Measurements from ENCODE around the gene KRTAP10-12. TPM values are rescaled to one million over a fixed set of nuclear protein-coding genes. Genes with fewer than 3 reads are reported as not detected.
"Not testable (repeated sequence)": the region's sequence is repeated elsewhere in the genome, so short reads cannot be mapped to it uniquely, and the experiment has no call there.

The KRTAP10-12 gene
- polyA plus RNA-seq, 3 donors: not detected

GRCh38 chr21:44667612-44668011 lies 29.4 kb upstream of the KRTAP10-12 start:
- DNase-seq: no peak

DNA sequence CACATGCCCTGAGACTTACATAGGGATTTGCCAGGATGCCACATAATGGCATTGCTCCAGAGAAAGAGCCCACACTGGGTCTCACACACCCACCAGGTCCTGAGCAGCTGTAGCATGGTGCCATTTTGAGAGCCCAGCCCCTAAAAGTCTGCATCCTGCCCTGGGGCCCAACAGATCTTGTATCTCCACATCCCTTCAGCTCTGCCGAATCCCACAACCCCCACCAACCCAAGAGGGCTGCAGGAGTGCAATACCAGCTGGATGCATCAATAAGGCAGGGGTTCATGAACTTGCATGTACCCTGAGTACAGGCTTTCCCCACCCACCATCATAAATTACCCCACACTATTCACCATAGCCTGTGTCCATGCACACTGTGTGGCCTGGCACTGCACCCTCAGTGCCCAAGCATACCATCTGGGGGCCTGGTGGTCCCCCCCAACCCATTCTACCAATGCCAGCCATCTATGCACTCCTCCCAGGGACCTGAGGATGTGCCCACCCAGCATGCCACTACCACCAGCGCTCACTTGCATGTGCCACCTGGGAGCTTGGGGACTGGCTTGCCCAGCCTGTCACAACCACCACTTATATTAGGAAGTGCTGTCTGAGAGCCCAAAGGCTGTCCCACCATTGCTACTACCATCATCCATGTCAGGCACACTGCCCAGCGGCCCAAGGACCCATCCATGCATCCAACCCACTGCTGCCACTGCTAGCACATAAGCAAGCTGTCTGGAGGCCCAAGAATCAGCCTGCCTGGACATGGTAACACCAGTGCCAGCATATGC lies 26.1 kb upstream of the KRTAP10-12 start:
- DNase-seq: no peak

DNA sequence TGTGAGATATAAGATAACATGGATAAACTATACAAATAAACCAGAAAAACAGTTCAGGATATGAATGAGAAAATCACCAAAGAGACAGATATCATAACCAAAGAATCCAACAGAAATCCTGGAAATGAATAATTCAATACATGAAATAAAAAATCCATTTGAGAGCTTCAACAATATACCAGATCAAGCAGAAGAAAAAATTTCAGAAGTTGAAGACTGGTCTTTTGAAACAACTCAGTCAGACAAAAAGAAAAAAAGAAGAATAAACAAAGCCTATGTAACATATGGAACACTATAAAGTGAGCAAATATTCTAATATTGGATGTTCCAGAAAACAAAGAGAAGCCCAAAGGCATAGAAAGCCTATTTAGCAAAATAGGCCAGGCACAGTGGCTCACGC lies 25.1 kb upstream of the KRTAP10-12 start:
- DNase-seq: no peak

- no peak for DNase-seq
Measured at GRCh38 chr21:44677881-44678280, 19.1 kb upstream of the KRTAP10-12 start.

DNA sequence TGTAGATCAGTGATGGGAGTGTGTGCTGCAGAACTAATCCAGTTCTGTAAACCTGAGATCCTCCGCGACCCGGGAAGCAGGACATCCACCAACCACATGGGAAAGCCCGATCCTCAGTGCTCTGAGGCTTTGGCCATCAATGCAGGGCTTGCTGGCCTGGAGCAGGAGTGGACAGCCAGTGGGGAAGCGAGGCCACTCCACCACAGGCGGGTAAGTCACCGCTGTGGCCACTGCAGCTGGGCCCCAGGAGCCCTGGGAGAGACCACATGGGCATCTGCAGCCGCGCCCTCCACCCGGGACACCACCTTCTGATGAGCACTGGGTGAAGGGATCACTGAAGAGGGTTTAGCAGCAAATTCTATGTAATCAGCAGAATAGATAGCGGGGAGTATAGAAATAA lies 15.8 kb upstream of the KRTAP10-12 start:
- DNase-seq: no peak

DNA sequence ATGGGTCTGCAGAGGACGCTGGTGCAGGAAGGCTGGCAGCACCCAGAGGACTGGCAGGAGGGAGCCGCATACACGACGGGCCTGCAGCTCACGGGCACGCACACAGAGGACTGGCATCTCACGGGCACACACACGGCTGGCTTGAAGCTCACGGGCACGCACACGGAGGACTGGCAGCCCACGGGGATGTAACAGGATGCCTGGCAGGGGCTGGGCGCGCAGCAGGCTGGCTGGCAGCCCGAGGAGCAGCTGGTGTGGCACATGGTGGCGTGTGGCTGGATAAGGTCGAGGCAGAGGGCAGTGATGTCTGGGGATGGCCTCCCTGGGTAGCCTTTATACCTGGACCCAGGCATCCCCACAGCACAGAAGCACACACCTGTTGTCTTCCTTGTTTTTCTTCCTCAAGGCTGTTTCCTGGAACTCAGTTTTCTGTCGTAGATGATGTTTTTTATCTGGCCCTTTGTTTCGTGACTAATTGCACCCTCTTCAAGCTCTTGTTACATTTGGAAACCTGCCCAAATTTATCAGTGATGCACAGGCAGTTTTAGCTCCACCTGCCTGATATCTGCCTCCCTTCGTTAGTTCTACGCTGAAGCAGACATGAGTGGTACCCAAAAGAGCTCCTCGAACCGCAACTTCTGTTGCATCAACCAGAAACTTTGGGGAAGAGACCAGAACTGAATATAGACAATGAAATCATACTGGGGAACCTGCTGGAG lies 15.0 kb upstream of the KRTAP10-12 start, which contains the start of gene KRTAP12-1:
KRTAP12-1 (minus strand) TSS at position 303 of the 719 bp plus-strand sequence; CDS start at position 263, 40 bp downstream.
- DNase-seq: no peak

GRCh38 chr21:44682580-44683151 lies 14.3 kb upstream of the KRTAP10-12 start:
- no peak for DNase-seq

DNA sequence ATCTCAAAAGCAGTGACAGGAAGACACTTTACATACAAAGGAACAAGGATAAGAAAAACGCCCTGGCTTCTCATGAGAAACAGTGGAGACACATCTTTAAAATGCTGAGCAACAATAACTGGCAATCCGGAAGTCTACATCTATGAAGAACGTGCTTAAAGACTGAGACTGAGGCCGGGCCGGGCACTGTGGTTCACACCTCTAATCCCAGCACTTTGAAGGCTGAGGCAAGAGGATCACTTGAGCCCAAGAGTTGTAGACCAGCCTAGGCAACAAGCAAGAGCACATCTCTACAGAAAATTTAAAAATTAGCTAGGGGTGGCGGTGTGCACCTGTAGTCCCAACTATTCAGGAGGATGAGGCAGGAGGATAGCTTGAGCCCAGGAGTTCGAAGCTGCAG lies 12.9 kb upstream of the KRTAP10-12 start:
- no peak for DNase-seq

DNA sequence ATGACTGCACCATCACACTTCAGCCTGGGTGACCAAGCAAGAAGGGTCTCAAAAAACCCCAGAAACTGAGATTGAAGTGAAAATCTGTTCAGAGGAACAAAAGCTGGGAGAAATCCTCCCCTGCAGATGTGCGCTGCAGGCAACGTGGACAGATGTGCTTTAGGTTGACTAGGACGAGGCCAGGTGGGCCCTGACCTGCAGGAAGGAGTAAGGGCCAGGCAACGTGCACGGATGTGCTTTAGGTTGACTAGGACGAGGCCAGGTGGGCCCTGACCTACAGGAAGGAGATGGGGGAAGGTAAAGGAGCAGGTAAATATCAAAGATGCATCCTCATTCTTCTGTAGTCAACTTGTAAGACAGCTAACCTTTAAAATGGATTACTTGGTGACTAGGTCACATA lies 12.5 kb upstream of the KRTAP10-12 start:
- DNase-seq: no peak

DNA sequence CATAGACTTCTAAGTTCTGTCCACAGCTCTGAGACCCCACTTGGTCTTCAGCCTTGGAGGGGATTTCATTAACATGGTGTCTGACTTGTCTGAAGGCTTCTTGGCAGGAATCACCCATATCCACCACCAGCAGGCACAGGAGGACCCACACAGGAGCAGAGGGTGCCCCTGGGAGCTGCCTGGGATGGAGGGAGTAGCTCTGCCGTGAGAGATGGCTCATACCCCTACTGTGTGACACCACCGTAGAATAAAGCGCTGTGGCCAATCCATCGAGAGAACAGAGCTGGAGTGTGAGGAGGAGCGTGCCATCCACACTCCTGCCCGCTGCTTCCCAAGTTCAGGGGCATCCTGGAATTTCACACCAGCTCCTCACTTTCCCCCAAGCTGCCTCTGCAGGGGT lies 11.9 kb upstream of the KRTAP10-12 start:
- not testable (repeated sequence) for DNase-seq

DNA sequence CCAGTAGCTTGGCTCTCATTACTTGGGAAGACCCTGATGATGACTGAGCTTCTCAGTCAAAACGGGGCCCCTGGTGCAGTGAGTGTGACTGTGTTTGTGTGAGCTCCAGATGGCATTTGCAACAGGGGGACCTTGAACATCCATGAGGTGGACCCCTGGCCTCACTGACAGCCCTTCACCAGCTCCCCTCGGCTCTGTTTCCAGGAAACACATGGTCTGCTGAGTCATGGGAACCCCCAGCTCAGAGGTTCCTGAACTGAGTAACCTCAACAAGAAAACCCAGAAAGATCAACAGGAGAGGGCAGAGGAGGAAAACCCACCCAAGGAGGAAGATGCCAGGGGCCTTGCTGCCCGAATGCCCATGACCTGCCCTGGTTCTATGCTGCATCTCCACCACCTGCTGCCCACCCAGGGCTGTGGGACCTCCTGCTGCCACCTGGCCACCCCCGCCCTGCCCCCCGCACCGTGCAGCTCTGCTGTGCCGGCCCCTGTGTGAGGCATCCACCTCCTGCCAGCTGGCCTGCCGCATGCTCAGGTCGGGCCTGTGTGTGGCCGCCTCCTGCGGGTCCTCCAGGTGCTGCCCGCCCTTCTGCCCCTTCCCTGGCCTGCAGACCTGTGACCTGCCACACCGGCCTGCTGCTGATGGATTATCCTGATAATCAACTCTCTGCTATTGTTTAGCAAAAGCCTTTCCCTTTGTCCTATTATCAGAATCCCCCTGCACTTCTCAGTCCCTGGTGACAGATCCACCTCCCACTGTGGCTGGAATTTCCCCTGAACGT lies 10.8 kb upstream of the KRTAP10-12 start:
- DNase-seq: no peak

- DNase-seq: no peak
Measured at GRCh38 chr21:44686843-44687561, 10.0 kb upstream of the KRTAP10-12 start.

- DNase-seq: no peak
Measured at GRCh38 chr21:44687671-44688070, 9.3 kb upstream of the KRTAP10-12 start.

GRCh38 chr21:44689740-44690139 lies 7.2 kb upstream of the KRTAP10-12 start:
- not testable (repeated sequence) for DNase-seq

- no peak for DNase-seq
Measured at GRCh38 chr21:44691686-44692085, 5.3 kb upstream of the KRTAP10-12 start.

DNA sequence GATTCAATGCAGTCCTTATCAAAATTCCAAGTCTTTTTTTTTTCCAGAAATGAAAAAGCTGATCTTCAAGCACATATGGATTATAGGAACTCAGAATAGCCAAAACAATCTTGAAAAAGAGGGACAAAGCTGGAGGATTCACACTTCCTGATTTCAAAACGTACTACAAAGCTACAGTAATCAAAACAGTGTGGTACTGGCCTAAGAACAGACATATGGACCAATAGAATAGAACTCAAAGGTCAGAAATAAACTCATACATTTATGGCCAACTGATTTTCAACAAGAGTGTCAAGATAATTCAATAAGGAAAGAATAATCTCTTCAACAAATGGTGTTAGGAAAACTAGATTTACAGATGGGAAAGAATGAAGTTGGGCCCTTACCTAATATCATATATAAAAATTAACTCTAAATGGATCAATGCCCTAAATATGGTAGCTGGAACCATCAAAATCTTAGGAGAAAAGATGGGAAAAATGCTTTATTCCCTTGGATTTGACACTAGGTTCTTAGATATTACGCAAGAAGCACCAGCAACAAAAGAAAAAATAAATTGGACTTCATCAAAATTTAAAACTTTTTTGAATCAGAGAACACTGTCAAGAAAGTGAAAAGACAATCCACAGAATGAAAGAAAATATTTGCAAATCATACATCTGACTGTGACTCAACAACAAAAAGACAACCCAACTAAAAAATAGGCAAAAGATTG lies 4.0 kb upstream of the KRTAP10-12 start:
- no peak for DNase-seq

GRCh38 chr21:44694776-44695175 lies 2.2 kb upstream of the KRTAP10-12 start:
- no peak for DNase-seq

DNA sequence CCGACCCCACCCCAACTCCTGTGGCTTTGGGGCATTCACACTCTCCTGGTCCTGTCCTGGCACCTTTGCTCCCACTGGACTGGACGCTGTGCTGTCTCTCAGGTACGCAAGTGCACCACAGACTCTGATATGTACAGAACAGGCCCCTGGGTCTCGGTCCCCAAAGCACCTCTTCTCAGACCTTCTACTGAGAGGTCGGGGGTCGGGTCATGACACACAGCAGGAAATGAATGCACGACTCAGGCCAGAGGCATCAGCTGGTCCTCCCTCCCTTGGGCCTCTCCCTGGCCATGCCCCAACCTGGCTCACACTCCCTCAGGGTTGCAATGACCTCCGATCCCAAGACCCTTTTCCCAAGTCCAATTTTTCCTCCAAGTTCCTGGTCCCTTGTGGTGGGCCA lies 1.8 kb upstream of the KRTAP10-12 start:
- DNase-seq: no peak

DNA sequence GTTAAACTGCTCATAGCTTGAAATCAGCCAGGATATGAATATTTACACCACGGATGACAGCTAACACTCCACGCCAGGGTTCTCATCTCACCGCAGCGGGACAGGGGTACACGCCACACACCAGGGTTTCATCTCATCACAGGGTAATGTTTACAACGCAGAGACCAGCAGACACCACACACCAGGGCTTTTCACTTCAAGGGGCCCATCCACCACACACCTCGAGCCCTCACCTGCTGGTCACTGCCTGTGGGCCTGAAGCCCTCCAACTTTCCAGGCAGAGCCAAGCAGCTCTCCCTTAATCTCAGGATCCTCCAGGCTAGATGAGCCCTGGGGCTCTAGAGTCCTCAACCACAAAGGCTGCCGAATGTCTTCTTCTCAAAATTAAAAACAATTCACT lies 1.3 kb upstream of the KRTAP10-12 start:
- DNase-seq: no peak

- DNase-seq: no peak
Measured at GRCh38 chr21:44696572-44696971, 400 bp upstream of the KRTAP10-12 start.

All from renal pelvis (tissue), 4 donors.